Ovary (tissue), 9 donors: Measurements from ENCODE around the gene UBXN1. TPM values are rescaled to one million over a fixed set of nuclear protein-coding genes. Genes with fewer than 3 reads are reported as not detected.

Experiments
- DNase-seq, 5 donors: peaks; one replicate each; pipeline ENCODE4 v3.0.0-alpha.2; 2019 to 2020
- H3K27ac ChIP-seq, 2 donors: fragments of 200-600 bp; one replicate each; pipeline versions ENCODE4 v1.5.1 to v1.8.0; 2019 to 2022
- H3K27me3 ChIP-seq: fragments of 200-600 bp; one replicate; pipeline ENCODE4 v1.8.0; 2022
- H3K36me3 ChIP-seq: fragments of 200-600 bp; sonication (generic); one replicate; pipeline ENCODE4 v1.5.1; 2019
- H3K4me1 ChIP-seq: one replicate; pipeline ENCODE4 v1.8.1; 2013; ENCODE audit warnings: mild to moderate bottlenecking, moderate library complexity; ENCODE audit not compliant: insufficient read depth
- H3K4me3 ChIP-seq: fragments of 200-600 bp; sonication (generic); one replicate; pipeline ENCODE4 v1.5.1; 2017
- H3K9me3 ChIP-seq, 2 donors: fragments of 200-600 bp in 1 of 2; sonication (generic) in 1 of 2; one replicate each; pipeline versions ENCODE4 v1.5.1 to v1.8.1; 2013 to 2019; ENCODE audit warnings: mild to moderate bottlenecking in 1 of 2, moderate library complexity in 1 of 2
- EP300 ChIP-seq: sonication (generic); formaldehyde crosslinking; IDR thresholded peaks from one replicate; pipeline ENCODE4 v1.6.1; 2017; ENCODE audit warnings: antibody characterized with exemption
- POLR2A ChIP-seq: fragments of 450-650 bp; IDR thresholded peaks from one replicate; pipeline ENCODE4 v1.6.1; 2017; ENCODE audit warnings: antibody characterized with exemption, mild to moderate bottlenecking, moderate library complexity
- WGBS, 3 donors: extraction: QIAGEN DNeasy Blood & Tissue Kit in 1 of 3; methylation state at CpG; one replicate each; pipeline versions ENCODE4 v1.1.5 to v1.1.7; 2013 to 2017; 5-methylcytosine and 5-hydroxymethylcytosine counted together
- intact Hi-C, 4 donors: fragments of 100-400 bp; cut with DNase I; formaldehyde crosslinking; loops; one replicate each; pipeline versions ENCODE4 v1.11.0 to v1.15.1; 2022 to 2023
- polyA plus RNA-seq, 2 donors: library from polyadenylated mRNA; stranded (reverse); fragments of 200-250 nt in 1 of 2; fragments of 350-450 nt in 1 of 2; fragmentation: Illumina TruSeq in 1 of 2; extraction: RNeasy Lipid Tissue Mini Kit (QIAGEN cat#74804) in 1 of 2; gene quantifications; one replicate each; pipeline ENCODE4 v1.2.3, GENCODE V29; 2013 to 2014
- total RNA-seq, 7 donors: library from RNA; depleted of rRNA in 2 of 7; stranded (reverse); fragments of >200 nt in 2 of 7; fragmentation: NEBNext Ultra II Directional in 3 of 7; extraction: Animal tissue kit (Norgen Biotek cat#: 25700) in 3 of 7; gene quantifications; one replicate each; pipeline versions ENCODE4 v1.1.0 to v1.2.4, GENCODE V29; 2016 to 2023
- TF ChIP-seq, protein P1 (sequence below), 3 donors: fragments of 450-650 bp in 2 of 3; fragments of 200-600 bp in 1 of 3; IDR thresholded peaks; one replicate each; pipeline versions ENCODE4 v1.5.1 to v1.8.0; 2016 to 2022; ENCODE audit warnings: antibody characterized with exemption in 3 of 3, mild to moderate bottlenecking in 1 of 3
- donor health status: DM: no; HTN: no; CAD: no; lungs with moderate emphysema.
- donor health status: DM: no; HTN: no; CAD: no.
- donor health status: Bipolar disorder and iron deficiency.
- donor health status: DM: yes; HTN: yes; CAD: no.
- donor health status: DM: no; HTN: no; CAD: no.
- donor health status: DM: yes; HTN: yes; CAD: no.

Gene UBXN1
- total and polyA plus RNA-seq, 9 donors, result 97.6 to 284 (median 170) TPM

DNA sequence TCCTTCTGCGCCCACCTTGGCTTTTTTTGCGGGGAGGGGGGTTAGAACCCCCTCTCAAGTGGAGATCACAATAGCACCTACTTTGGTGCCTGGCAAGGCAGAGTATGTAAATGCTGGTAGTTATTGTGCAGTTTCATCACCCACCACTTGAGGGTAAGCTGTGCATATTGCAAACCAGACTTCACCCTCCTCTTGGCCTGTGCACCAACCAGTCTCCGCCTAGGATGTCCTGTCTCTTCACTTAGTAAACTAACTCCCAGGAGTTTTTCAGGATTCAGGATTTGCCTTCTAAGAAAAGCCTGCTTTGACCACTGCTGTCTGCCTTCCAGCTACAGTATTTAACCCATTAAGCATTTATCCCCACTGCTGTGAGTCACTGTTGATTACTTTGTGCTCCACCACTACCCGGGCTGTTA is 2.0 kb upstream of the UBXN1 start:
- no peaks in the 10 kb centered on the region for H3K27me3 ChIP-seq
- TF ChIP-seq, protein P1, sequence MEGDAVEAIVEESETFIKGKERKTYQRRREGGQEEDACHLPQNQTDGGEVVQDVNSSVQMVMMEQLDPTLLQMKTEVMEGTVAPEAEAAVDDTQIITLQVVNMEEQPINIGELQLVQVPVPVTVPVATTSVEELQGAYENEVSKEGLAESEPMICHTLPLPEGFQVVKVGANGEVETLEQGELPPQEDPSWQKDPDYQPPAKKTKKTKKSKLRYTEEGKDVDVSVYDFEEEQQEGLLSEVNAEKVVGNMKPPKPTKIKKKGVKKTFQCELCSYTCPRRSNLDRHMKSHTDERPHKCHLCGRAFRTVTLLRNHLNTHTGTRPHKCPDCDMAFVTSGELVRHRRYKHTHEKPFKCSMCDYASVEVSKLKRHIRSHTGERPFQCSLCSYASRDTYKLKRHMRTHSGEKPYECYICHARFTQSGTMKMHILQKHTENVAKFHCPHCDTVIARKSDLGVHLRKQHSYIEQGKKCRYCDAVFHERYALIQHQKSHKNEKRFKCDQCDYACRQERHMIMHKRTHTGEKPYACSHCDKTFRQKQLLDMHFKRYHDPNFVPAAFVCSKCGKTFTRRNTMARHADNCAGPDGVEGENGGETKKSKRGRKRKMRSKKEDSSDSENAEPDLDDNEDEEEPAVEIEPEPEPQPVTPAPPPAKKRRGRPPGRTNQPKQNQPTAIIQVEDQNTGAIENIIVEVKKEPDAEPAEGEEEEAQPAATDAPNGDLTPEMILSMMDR (IDR thresholded peaks at IDR 0.05), result peak in 2 of 3 donors; percentile 40 to 54
- no peak for TF ChIP-seq POLR2A
- no peaks in the 10 kb centered on the region for H3K36me3 ChIP-seq
- 28 to 44% (median 33%) methylated on average over 4 of the region's 4 CpGs for WGBS, 3 donors
- no peak overlapping the region for H3K27ac ChIP-seq
- DNase-seq, result peak in 3 of 5 donors; percentile 52 to 60 (median 52)
- no peak overlapping the region for H3K4me3 ChIP-seq
- H3K4me1 ChIP-seq, result peaks cover 3% of the 10 kb centered on the region
- no peaks in the 10 kb centered on the region for H3K9me3 ChIP-seq
- intact Hi-C loops, result no loop called here

DNA sequence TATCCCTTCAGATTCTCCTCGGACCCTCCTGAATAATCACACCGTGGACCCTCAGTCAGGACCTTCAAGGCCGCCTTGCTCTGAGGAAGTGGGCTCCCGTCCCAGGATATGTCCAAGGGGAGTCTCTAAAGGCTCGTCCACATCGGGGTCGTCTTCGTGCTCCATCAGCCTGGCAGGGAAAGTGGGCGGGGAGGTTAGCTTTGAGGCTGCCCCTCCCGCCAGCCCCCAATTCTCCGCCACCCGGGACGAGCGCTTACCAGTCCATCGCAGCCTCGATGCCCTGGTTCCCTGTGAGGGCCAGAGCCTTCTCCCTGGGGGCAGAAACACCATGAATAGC is 472 bp downstream of the UBXN1 start:
- no peaks in the 10 kb centered on the region for H3K9me3 ChIP-seq
- H3K36me3 ChIP-seq, result no peaks in the 10 kb centered on the region
- peaks cover 3% of the 10 kb centered on the region for H3K4me1 ChIP-seq
- H3K27me3 ChIP-seq, result no peaks in the 10 kb centered on the region
- peak overlapping the region; percentile 60 for H3K4me3 ChIP-seq
- TF ChIP-seq POLR2A, result no peak
- TF ChIP-seq, protein P1 (IDR thresholded peaks at IDR 0.05), result no peak
- TF ChIP-seq EP300, result no peak
- H3K27ac ChIP-seq, result peak overlapping the region; percentile 73 to 82
- intact Hi-C loops, result loop anchor here in 2 of 4 donors (5.0 to 10.0 kb wide), 2 partner anchors 49 to 284 kb away; partner anchors contain the start of genes HNRNPUL2 (in 1 of the 2) and TTC9C (in 1 of the 2)
- WGBS, 3 donors, result 1 to 4% (median 2%) methylated on average over 16 of the region's 16 CpGs
- no peak for DNase-seq

DNA sequence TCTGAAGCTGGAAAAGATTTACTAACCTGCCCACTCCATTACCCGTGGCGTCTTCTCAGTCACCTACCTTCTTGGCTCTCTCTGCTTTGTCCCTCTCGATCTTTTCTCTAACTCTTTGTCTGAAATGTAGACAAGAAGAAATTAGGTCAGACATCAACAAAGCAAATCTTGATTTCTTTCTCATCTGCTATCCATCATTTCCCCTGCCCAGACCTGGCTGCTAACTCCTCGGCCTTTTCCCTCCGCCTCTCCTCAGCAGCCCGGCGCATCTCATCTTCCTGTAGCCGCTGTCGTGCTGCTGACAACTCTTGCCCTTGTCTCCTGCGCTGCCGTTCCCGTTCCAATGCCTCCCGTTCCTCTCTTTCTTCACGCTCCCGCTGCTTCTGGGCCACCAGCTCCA is 1.2 kb downstream of the UBXN1 start:
- H3K4me3 ChIP-seq, result no peak overlapping the region
- intact Hi-C loops, result loop anchor here in 2 of 4 donors (5.0 to 10.0 kb wide), 2 partner anchors 50 to 283 kb away; partner anchors contain the start of genes HNRNPUL2 (in 1 of the 2) and TTC9C (in 1 of the 2)
- H3K27ac ChIP-seq, result no peak overlapping the region
- no peaks in the 10 kb centered on the region for H3K27me3 ChIP-seq
- WGBS, 3 donors, result 67 to 73% (median 69%) methylated on average over 15 of the region's 15 CpGs
- H3K4me1 ChIP-seq, result peaks cover 6% of the 10 kb centered on the region
- TF ChIP-seq POLR2A (no peak), EP300 (no peak)
- TF ChIP-seq, protein P1 (IDR thresholded peaks at IDR 0.05), result no peak
- no peaks in the 10 kb centered on the region for H3K9me3 ChIP-seq
- H3K36me3 ChIP-seq, result no peaks in the 10 kb centered on the region
- DNase-seq, result no peak

DNA sequence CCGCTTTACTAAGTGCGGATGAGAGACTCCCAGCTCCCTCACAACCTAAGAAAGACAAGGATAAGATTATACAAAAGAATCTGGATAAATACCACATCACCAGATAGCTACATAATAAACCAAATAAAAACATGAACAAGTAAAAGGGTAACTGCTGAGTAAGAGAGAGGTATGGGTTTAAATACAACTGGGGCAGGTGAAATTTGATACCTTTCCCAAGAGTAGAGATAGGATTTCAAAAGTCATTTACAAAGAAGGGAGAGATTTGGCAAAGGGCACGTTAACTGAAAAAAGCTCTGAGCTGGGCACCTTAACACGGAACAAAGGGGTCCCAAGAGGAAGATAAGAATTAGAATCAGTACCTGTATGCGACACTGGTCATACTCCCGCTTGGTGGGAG is 1.7 kb downstream of the UBXN1 start:
- H3K27ac ChIP-seq, result no peak overlapping the region
- no peak overlapping the region for H3K4me3 ChIP-seq
- H3K9me3 ChIP-seq, result no peaks in the 10 kb centered on the region
- 68 to 72% (median 69%) methylated on average over 6 of the region's 6 CpGs for WGBS, 3 donors
- intact Hi-C loops, result loop anchor here in 2 of 4 donors (5.0 to 10.0 kb wide), 2 partner anchors 50 to 282 kb away; partner anchors contain the start of genes HNRNPUL2 (in 1 of the 2) and TTC9C (in 1 of the 2)
- TF ChIP-seq POLR2A (no peak), EP300 (no peak)
- TF ChIP-seq, protein P1 (IDR thresholded peaks at IDR 0.05), result no peak
- H3K4me1 ChIP-seq, result peaks cover 8% of the 10 kb centered on the region
- no peak for DNase-seq
- H3K36me3 ChIP-seq, result no peaks in the 10 kb centered on the region
- no peaks in the 10 kb centered on the region for H3K27me3 ChIP-seq
